Neutrophil (primary cell): Measurements from ENCODE around the gene LRMDA.

ENCODE experiments used
- H3K27ac ChIP-seq: fragments of 200-600 bp; sonication (generic); 2 replicates; pipeline ENCODE4 v1.5.1; 2016; ENCODE audit warnings: mild to moderate bottlenecking, moderate library complexity
- H3K27me3 ChIP-seq: fragments of 200-600 bp; sonication (generic); 2 replicates; pipeline ENCODE4 v1.6.0; 2016; ENCODE audit warnings: mild to moderate bottlenecking
- H3K36me3 ChIP-seq: fragments of 200-600 bp; sonication (generic); 2 replicates; pipeline ENCODE4 v1.5.1; 2017
- H3K4me1 ChIP-seq, 2 experiments: fragments of 200-600 bp in 1 of 2; sonication (generic) in 1 of 2; 1 replicate in 1 of 2; 2 replicates in 1 of 2; pipeline versions ENCODE4 v1.5.1 to v1.6.1; 2013 to 2016; ENCODE audit warnings: low read depth in 1 of 2, low read length in 1 of 2, mild to moderate bottlenecking in 1 of 2, moderate library complexity in 1 of 2; ENCODE audit not compliant: control insufficient read depth in 1 of 2, insufficient read depth in 1 of 2
- H3K4me3 ChIP-seq, 2 experiments: fragments of 200-600 bp in 1 of 2; sonication (generic) in 1 of 2; 1 replicate in 1 of 2; 2 replicates in 1 of 2; pipeline ENCODE4 v1.5.1; 2013 to 2016; ENCODE audit warnings: low read depth in 1 of 2, low read length in 1 of 2, mild to moderate bottlenecking in 1 of 2, moderate library complexity in 1 of 2
- H3K9me3 ChIP-seq: fragments of 200-600 bp; sonication (generic); 2 replicates; pipeline ENCODE4 v1.5.1; 2016
- TF ChIP-seq, protein P1 (sequence below): fragments of 200-600 bp; sonication (generic); IDR thresholded peaks from 2 replicates; pipeline ENCODE4 v1.5.1; 2016; ENCODE audit warnings: antibody characterized with exemption

The LRMDA gene

DNA sequence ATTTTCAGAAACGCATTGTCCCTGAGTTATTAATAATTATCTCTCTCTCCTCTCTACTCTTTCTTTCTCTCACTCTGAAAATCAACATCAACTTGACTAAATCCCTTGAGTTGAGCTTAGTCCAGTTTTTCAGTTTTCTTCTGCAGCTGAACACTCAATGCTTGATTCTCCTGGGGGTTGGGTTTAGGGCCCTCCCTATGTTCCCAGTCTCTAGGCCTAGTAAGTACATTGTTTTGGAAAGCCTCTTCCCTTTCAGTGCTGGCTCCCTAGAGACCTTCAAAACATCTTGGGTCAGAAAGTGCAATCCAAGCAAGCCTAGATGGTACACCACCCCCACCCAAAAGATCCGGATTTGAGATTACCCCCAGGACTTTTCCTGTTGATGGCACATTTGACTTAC, 488.5 kb downstream of the LRMDA start:
- TF ChIP-seq, protein P1, sequence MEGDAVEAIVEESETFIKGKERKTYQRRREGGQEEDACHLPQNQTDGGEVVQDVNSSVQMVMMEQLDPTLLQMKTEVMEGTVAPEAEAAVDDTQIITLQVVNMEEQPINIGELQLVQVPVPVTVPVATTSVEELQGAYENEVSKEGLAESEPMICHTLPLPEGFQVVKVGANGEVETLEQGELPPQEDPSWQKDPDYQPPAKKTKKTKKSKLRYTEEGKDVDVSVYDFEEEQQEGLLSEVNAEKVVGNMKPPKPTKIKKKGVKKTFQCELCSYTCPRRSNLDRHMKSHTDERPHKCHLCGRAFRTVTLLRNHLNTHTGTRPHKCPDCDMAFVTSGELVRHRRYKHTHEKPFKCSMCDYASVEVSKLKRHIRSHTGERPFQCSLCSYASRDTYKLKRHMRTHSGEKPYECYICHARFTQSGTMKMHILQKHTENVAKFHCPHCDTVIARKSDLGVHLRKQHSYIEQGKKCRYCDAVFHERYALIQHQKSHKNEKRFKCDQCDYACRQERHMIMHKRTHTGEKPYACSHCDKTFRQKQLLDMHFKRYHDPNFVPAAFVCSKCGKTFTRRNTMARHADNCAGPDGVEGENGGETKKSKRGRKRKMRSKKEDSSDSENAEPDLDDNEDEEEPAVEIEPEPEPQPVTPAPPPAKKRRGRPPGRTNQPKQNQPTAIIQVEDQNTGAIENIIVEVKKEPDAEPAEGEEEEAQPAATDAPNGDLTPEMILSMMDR = no peak
- Histone ChIP-seq H3K4me1 (no peaks in the 10 kb centered on the region), H3K9me3 (no peaks in the 10 kb centered on the region), H3K27me3 (no peaks in the 10 kb centered on the region), H3K4me3 (no peak overlapping the region), H3K27ac (no peak overlapping the region), H3K36me3 (no peaks in the 10 kb centered on the region)

- no peak overlapping the region for H3K4me3 ChIP-seq
- H3K4me1 ChIP-seq = no peaks in the 10 kb centered on the region
- no peaks in the 10 kb centered on the region for H3K27me3 ChIP-seq
- H3K36me3 ChIP-seq = no peaks in the 10 kb centered on the region
- H3K9me3 ChIP-seq = no peaks in the 10 kb centered on the region
- no peak overlapping the region for H3K27ac ChIP-seq
- TF ChIP-seq, protein P1 = no peak
These were observed 491.0 kb downstream of the LRMDA start for GRCh38 chr10:75922435-75922834.

DNA sequence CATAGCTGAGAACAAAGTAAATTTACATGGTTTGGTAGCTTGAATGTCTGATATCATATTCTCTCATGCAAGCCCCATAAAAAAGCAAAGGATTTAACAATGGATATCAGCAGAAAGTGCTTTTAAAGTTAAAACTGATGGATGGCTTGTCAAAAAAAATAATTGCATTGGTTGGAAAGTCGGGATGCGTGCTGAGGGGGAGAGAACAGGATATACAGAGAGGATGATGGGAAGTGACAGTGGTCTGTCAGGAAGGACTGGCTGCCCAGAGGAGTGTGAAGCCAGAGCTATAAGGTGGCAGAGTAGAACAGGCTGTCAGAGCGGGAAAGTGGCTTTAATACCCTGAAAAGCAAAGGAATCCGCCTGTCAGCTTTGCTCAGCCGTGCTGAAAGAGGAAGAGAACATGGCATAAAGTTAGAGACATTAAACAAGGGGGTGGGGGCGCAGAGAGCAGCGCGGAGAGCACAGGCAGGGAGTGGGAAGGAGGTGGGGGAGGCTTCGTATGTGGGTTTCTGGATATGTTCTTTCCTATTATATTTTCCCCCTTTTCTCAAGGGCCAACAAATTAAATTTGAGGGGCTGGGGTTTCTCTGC, 493.0 kb downstream of the LRMDA start:
- TF ChIP-seq, protein P1 = no peak

DNA sequence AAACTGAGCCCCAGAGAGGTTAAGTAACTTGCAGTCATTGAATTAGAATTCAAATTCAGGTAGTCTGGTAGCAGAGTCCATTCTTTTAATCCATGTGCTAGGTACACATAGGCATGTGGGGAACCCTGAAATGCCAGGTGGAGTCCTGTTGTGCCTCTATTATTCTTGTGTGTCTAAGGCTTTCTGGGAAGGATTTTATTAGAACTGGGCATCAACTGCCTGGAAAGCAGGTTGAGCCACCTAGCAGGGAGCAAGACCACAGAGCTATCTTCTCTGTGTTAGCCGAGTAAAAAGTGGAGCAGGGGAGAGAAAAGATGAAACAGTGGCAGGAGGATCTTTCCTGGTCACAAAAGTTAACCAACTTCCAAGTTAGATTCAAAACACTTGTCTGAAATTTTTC, 494.6 kb downstream of the LRMDA start:
- Histone ChIP-seq H3K4me1 (peaks cover 2 to 7% of the 10 kb centered on the region in 2 experiments), H3K36me3 (no peaks in the 10 kb centered on the region), H3K9me3 (no peaks in the 10 kb centered on the region), H3K27ac (no peak overlapping the region), H3K4me3 (no peak overlapping the region), H3K27me3 (no peaks in the 10 kb centered on the region)
- TF ChIP-seq, protein P1 = no peak

More for the DNA sequence above, 493.0 kb downstream of the LRMDA start:
- Histone ChIP-seq H3K36me3 (no peaks in the 10 kb centered on the region), H3K4me3 (no peak overlapping the region), H3K4me1 (peaks cover 0 to under 1% of the 10 kb centered on the region in 2 experiments), H3K27ac (no peak overlapping the region), H3K27me3 (no peaks in the 10 kb centered on the region), H3K9me3 (no peaks in the 10 kb centered on the region)

- Histone ChIP-seq H3K9me3 (no peaks in the 10 kb centered on the region), H3K36me3 (no peaks in the 10 kb centered on the region), H3K27me3 (no peaks in the 10 kb centered on the region), H3K27ac (no peak overlapping the region), H3K4me1 (peaks cover 2 to 7% of the 10 kb centered on the region in 2 experiments), H3K4me3 (no peak overlapping the region)
- TF ChIP-seq, protein P1 = no peak
These were observed 495.3 kb downstream of the LRMDA start for GRCh38 chr10:75926763-75927162.
